GM12878 (cell line): ENCODE data around the gene SCNN1G. TPM values are rescaled to one million over a fixed set of nuclear protein-coding genes. Genes with fewer than 3 reads are reported as not detected.

Experiments used
- ATAC-seq: fragments of 200-7000 bp; cut with Tn5 transposase; 3 replicates; pipeline ENCODE4 v1.9.1; 2020; ENCODE audit warnings: mild to moderate bottlenecking, moderate library complexity
- BruUV-seq: library from RNA; stranded (reverse); fragments of 400-500 nt; replicated peaks from 2 replicates; lab custom pipeline; 2021; lab: Mats Ljungman, UMichigan
- CTCF ChIA-PET: fragments of 300-600 bp; sonication (Branson Sonifier 250); formaldehyde crosslinking; extraction: SDS; loops from one replicate; lab custom pipeline; 2021; ENCODE audit warnings: inconsistent platforms; lab: Yijun Ruan, JAX
- POLR2A ChIA-PET: fragments of 350-600 bp; formaldehyde crosslinking; extraction: SDS; loops from one replicate; lab custom pipeline; 2021; ENCODE audit warnings: inconsistent platforms; lab: Charles Lee
- RAD21 ChIA-PET: fragments of 300-600 bp; sonication (Branson Sonifier 250); formaldehyde crosslinking; loops from one replicate; lab custom pipeline; 2023; ENCODE audit warnings: antibody characterized with exemption; ENCODE audit not compliant: unreplicated experiment; lab: Charles Lee
- SMC1A ChIA-PET: fragments of 300-600 bp; sonication (Branson Sonifier 250); formaldehyde crosslinking; loops from one replicate; lab custom pipeline; 2023; ENCODE audit not compliant: unreplicated experiment, uncharacterized antibody; lab: Charles Lee
- DNase-seq: peaks from one replicate; pipeline ENCODE4 v3.0.0-alpha.2; 2011; ENCODE audit warnings: low read depth, low spot score
- FAIRE-seq: peaks from 3 replicates; lab custom pipeline; 2011; peaks lifted over from hg19 to GRCh38; lab: Jason Lieb, UNC
- H2AFZ ChIP-seq: 2 replicates; pipeline ENCODE4 v1.6.0; 2011; ENCODE audit warnings: low read depth, low read length, control low read depth; ENCODE audit not compliant: control insufficient read depth
- H3K27ac ChIP-seq: 2 replicates; pipeline ENCODE4 v1.5.1; 2011; ENCODE audit warnings: control low read depth; ENCODE audit not compliant: control insufficient read depth, insufficient read depth
- H3K27me3 ChIP-seq, 2 experiments: replicated peaks in 1 of 2; 2 replicates each; pipeline versions ENCODE4 v1.6.0 to v1.6.1; 2011; ENCODE audit warnings: low read length in 1 of 2; ENCODE audit not compliant: control insufficient read depth in 2 of 2, insufficient read depth in 2 of 2
- H3K36me3 ChIP-seq, 2 experiments: 2 replicates each; pipeline ENCODE4 v1.5.1; 2011; ENCODE audit warnings: low read length in 1 of 2; ENCODE audit not compliant: control insufficient read depth in 2 of 2, insufficient read depth in 2 of 2
- H3K4me1 ChIP-seq: 2 replicates; pipeline ENCODE4 v1.6.1; 2011; ENCODE audit warnings: mild to moderate bottlenecking, low read length, moderate library complexity, mixed read lengths; ENCODE audit not compliant: control insufficient read depth, insufficient read depth
- H3K4me2 ChIP-seq: 2 replicates; pipeline ENCODE4 v1.6.0; 2011; ENCODE audit warnings: control low read depth; ENCODE audit not compliant: control insufficient read depth, insufficient read depth
- H3K4me3 ChIP-seq: fragments of 200-600 bp; sonication (generic); 2 replicates; pipeline ENCODE4 v1.5.1; 2016
- H3K79me2 ChIP-seq: 2 replicates; pipeline ENCODE4 v1.6.0; 2011; ENCODE audit warnings: low read length; ENCODE audit not compliant: control insufficient read depth, insufficient read depth
- H3K9ac ChIP-seq: 2 replicates; pipeline ENCODE4 v1.8.0; 2011; ENCODE audit warnings: low read length, control low read depth, mixed read lengths; ENCODE audit not compliant: control insufficient read depth, insufficient read depth
- H3K9me3 ChIP-seq: replicated peaks from 3 replicates; pipeline ENCODE4 v1.5.1; 2011; ENCODE audit warnings: mild to moderate bottlenecking, low read length; ENCODE audit not compliant: control insufficient read depth, insufficient read depth
- H4K20me1 ChIP-seq: 2 replicates; pipeline ENCODE4 v1.6.0; 2011; ENCODE audit not compliant: control insufficient read depth, insufficient read depth
- CBX3 ChIP-seq: fragments of 200-600 bp; sonication (generic); IDR thresholded peaks from 2 replicates; pipeline ENCODE4 v1.6.1; 2016; ENCODE audit warnings: low read depth, borderline replicate concordance
- HDAC6 ChIP-seq: fragments of 200-600 bp; sonication (generic); IDR thresholded peaks from one replicate; pipeline ENCODE4 v1.8.0; 2017; ENCODE audit warnings: antibody characterized with exemption; ENCODE audit not compliant: unreplicated experiment
- NBN ChIP-seq: fragments of 450-650 bp; IDR thresholded peaks from 2 replicates; pipeline ENCODE4 v1.6.1; 2016
- NFXL1 ChIP-seq: fragments of 450-650 bp; IDR thresholded peaks from 2 replicates; pipeline ENCODE4 v1.6.1; 2017; ENCODE audit warnings: antibody characterized with exemption, mild to moderate bottlenecking, borderline replicate concordance
- RB1 ChIP-seq: fragments of 450-650 bp; formaldehyde crosslinking; IDR thresholded peaks from 2 replicates; pipeline ENCODE4 v1.6.1; 2017; ENCODE audit warnings: mild to moderate bottlenecking, borderline replicate concordance
- SMAD5 ChIP-seq: IDR thresholded peaks from 2 replicates; pipeline ENCODE4 v1.6.1; 2016; ENCODE audit warnings: antibody characterized with exemption, low read depth
- SMARCA5 ChIP-seq: fragments of 450-650 bp; IDR thresholded peaks from 2 replicates; pipeline ENCODE4 v1.6.1; 2017; ENCODE audit warnings: mild to moderate bottlenecking
- SP1 ChIP-seq: IDR thresholded peaks from one replicate; pipeline ENCODE4 v1.6.1; 2011; ENCODE audit warnings: low read depth, low read length
- SREBF2 ChIP-seq: IDR thresholded peaks from 2 replicates; pipeline ENCODE4 v1.6.1; 2012; ENCODE audit warnings: mild to moderate bottlenecking, low read length
- TBL1XR1 ChIP-seq: IDR thresholded peaks from 2 replicates; pipeline ENCODE4 v1.6.1; 2012; ENCODE audit warnings: low read depth, low read length, improper control_type of control experiment
- ZNF384 ChIP-seq: IDR thresholded peaks from 2 replicates; pipeline ENCODE4 v1.6.1; 2012; ENCODE audit warnings: low read depth, mild to moderate bottlenecking, low read length, improper control_type of control experiment, borderline replicate concordance
- ZSCAN29 ChIP-seq: fragments of 450-650 bp; IDR thresholded peaks from 2 replicates; pipeline ENCODE4 v1.6.1; 2017; ENCODE audit warnings: mild to moderate bottlenecking, moderate library complexity
- WGBS: methylation state at CpG from one replicate; pipeline ENCODE4 v1.1.6; 2016; ENCODE audit warnings: low lambda C conversion rate; ENCODE audit not compliant: insufficient replicate concordance, insufficient coverage; ENCODE audit errors: missing lambda C conversion rate; 5-methylcytosine and 5-hydroxymethylcytosine counted together
- in situ Hi-C: fragments of 300-500 bp; cut with MboI; formaldehyde crosslinking; loops from 9 replicates; pipeline ENCODE4 v1.14.3; 2018; ENCODE audit warnings: mixed read lengths
- intact Hi-C: fragments of 100-400 bp; cut with micrococcal nuclease; formaldehyde crosslinking; loops from one replicate; pipeline ENCODE4 v1.14.2; 2022; ENCODE audit not compliant: unreplicated experiment
- polyA plus RNA-seq, 11 experiments: library from polyadenylated mRNA; depleted of rRNA in 4 of 11; unstranded in 6 of 11; stranded (reverse) in 5 of 11; fragments of >200 nt; fragmentation: Nextera tagmentation in 4 of 11; fragmentation: Illumina TruSeq in 1 of 11; extraction: Ambion mirVana in 4 of 11; extraction: Trizol in 1 of 11; gene quantifications; 1 replicate in 1 of 11; 2 replicates in 10 of 11; pipeline versions ENCODE4 v1.2.1 to v1.2.3, GENCODE V29; 2011 to 2016; ENCODE audit warnings: inconsistent platforms in 2 of 11, missing spikeins in 2 of 11, low read depth in 1 of 11
- total RNA-seq, 4 experiments: library from RNA; depleted of rRNA in 3 of 4; stranded (reverse); fragments of >200 nt in 3 of 4; fragmentation: Illumina TruSeq in 1 of 4; extraction: Trizol in 1 of 4; gene quantifications; 2 replicates each; pipeline versions ENCODE4 v1.2.1 to v1.2.3, GENCODE V29; 2013 to 2021
- TF ChIP-seq, protein P1 (sequence below): IDR thresholded peaks from 2 replicates; pipeline ENCODE4 v1.6.1; 2012; ENCODE audit warnings: improper control_type of control experiment, low read depth, low read length; ENCODE audit not compliant: insufficient replicate concordance
- TF ChIP-seq, protein P2 (sequence below): IDR thresholded peaks from 2 replicates; pipeline ENCODE4 v1.6.1; 2011; ENCODE audit warnings: mild to moderate bottlenecking, low read depth, low read length, moderate library complexity; ENCODE audit not compliant: insufficient replicate concordance
- TF ChIP-seq, protein P3 (sequence below): fragments of 450-650 bp; formaldehyde crosslinking; IDR thresholded peaks from 2 replicates; pipeline ENCODE4 v1.4.0; 2020; ENCODE audit warnings: mild to moderate bottlenecking, moderate library complexity

The SCNN1G gene
- total and polyA plus RNA-seq, 10 of the 15 experiments (the other 5 are each of a cell fraction or from before 2014, with no cell fraction given) = 0.04 to 0.86 (median 0.08) TPM; not detected in 5

DNA sequence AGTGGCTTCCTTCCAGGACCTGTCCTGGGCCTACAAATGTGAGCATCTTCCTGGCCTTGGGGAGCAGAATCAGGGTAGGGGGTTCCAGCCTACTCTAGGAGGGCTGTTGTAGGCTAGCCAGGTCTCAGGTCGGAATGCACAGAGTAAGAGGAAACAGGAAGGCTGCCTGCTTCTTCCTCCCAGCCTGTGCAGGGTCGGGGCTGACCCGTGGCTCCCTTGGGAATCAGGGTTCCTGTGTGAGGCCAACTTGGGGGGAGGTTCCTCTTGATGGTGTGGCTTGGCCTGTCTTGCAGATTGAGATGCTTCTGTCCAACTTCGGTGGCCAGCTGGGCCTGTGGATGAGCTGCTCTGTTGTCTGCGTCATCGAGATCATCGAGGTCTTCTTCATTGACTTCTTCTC, 32.3 kb downstream of the SCNN1G start (continued):
- TF ChIP-seq, protein P1, sequence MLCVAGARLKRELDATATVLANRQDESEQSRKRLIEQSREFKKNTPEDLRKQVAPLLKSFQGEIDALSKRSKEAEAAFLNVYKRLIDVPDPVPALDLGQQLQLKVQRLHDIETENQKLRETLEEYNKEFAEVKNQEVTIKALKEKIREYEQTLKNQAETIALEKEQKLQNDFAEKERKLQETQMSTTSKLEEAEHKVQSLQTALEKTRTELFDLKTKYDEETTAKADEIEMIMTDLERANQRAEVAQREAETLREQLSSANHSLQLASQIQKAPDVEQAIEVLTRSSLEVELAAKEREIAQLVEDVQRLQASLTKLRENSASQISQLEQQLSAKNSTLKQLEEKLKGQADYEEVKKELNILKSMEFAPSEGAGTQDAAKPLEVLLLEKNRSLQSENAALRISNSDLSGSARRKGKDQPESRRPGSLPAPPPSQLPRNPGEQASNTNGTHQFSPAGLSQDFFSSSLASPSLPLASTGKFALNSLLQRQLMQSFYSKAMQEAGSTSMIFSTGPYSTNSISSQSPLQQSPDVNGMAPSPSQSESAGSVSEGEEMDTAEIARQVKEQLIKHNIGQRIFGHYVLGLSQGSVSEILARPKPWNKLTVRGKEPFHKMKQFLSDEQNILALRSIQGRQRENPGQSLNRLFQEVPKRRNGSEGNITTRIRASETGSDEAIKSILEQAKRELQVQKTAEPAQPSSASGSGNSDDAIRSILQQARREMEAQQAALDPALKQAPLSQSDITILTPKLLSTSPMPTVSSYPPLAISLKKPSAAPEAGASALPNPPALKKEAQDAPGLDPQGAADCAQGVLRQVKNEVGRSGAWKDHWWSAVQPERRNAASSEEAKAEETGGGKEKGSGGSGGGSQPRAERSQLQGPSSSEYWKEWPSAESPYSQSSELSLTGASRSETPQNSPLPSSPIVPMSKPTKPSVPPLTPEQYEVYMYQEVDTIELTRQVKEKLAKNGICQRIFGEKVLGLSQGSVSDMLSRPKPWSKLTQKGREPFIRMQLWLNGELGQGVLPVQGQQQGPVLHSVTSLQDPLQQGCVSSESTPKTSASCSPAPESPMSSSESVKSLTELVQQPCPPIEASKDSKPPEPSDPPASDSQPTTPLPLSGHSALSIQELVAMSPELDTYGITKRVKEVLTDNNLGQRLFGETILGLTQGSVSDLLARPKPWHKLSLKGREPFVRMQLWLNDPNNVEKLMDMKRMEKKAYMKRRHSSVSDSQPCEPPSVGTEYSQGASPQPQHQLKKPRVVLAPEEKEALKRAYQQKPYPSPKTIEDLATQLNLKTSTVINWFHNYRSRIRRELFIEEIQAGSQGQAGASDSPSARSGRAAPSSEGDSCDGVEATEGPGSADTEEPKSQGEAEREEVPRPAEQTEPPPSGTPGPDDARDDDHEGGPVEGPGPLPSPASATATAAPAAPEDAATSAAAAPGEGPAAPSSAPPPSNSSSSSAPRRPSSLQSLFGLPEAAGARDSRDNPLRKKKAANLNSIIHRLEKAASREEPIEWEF = no peak
- TF ChIP-seq, protein P2, sequence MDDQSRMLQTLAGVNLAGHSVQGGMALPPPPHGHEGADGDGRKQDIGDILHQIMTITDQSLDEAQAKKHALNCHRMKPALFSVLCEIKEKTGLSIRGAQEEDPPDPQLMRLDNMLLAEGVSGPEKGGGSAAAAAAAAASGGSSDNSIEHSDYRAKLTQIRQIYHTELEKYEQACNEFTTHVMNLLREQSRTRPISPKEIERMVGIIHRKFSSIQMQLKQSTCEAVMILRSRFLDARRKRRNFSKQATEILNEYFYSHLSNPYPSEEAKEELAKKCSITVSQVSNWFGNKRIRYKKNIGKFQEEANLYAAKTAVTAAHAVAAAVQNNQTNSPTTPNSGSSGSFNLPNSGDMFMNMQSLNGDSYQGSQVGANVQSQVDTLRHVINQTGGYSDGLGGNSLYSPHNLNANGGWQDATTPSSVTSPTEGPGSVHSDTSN = no peak

GRCh38 chr16:23215435-23215834, 32.9 kb downstream of the SCNN1G start:
- H3K9ac ChIP-seq = no peak overlapping the region
- in situ Hi-C loops = no loop called here
- no peak overlapping the region for H2AFZ ChIP-seq
- WGBS = 63% methylated on average over 10 of the region's 10 CpGs
- DNase-seq (no peak), ATAC-seq (no peak), FAIRE-seq (no peak)
- ChIA-PET POLR2A (no interaction called here), RAD21 (no interaction called here), SMC1A (no interaction called here), CTCF (no interaction called here)
- no peaks in the 10 kb centered on the region for H3K4me1 ChIP-seq
- H3K9me3 ChIP-seq = no peaks in the 10 kb centered on the region
- BruUV-seq = no TSS peak
- H3K27me3 ChIP-seq = no peaks in the 10 kb centered on the region
- H3K4me3 ChIP-seq = no peak overlapping the region
- H3K79me2 ChIP-seq = no peaks in the 10 kb centered on the region
- no peak overlapping the region for H3K27ac ChIP-seq
- no peaks in the 10 kb centered on the region for H3K36me3 ChIP-seq
- intact Hi-C loops = no loop called here
- H3K4me2 ChIP-seq = no peak overlapping the region
- no peaks in the 10 kb centered on the region for H4K20me1 ChIP-seq
- no peak for TF ChIP-seq RB1
- no peak for TF ChIP-seq CBX3
- no peak for TF ChIP-seq SMAD5
- TF ChIP-seq NBN = no peak
- TF ChIP-seq SMARCA5 = no peak
- no peak for TF ChIP-seq ZSCAN29
- no peak for TF ChIP-seq TBL1XR1
- no peak for TF ChIP-seq ZNF384
- no peak for TF ChIP-seq HDAC6
- TF ChIP-seq SP1 = no peak
- TF ChIP-seq NFXL1 = no peak
- no peak for TF ChIP-seq SREBF2
- TF ChIP-seq, protein P3, sequence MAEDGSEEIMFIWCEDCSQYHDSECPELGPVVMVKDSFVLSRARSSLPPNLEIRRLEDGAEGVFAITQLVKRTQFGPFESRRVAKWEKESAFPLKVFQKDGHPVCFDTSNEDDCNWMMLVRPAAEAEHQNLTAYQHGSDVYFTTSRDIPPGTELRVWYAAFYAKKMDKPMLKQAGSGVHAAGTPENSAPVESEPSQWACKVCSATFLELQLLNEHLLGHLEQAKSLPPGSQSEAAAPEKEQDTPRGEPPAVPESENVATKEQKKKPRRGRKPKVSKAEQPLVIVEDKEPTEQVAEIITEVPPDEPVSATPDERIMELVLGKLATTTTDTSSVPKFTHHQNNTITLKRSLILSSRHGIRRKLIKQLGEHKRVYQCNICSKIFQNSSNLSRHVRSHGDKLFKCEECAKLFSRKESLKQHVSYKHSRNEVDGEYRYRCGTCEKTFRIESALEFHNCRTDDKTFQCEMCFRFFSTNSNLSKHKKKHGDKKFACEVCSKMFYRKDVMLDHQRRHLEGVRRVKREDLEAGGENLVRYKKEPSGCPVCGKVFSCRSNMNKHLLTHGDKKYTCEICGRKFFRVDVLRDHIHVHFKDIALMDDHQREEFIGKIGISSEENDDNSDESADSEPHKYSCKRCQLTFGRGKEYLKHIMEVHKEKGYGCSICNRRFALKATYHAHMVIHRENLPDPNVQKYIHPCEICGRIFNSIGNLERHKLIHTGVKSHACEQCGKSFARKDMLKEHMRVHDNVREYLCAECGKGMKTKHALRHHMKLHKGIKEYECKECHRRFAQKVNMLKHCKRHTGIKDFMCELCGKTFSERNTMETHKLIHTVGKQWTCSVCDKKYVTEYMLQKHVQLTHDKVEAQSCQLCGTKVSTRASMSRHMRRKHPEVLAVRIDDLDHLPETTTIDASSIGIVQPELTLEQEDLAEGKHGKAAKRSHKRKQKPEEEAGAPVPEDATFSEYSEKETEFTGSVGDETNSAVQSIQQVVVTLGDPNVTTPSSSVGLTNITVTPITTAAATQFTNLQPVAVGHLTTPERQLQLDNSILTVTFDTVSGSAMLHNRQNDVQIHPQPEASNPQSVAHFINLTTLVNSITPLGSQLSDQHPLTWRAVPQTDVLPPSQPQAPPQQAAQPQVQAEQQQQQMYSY = no peak
